Measurements from ENCODE around the gene PDK2. TPM values are rescaled to one million over a fixed set of nuclear protein-coding genes. Genes with fewer than 3 reads are reported as not detected.
A peak's percentile ranks its signal among the peaks of the same experiment; 100 is the strongest.

PDK2 gene
- total and polyA plus RNA-seq, 5 donors: 149 to 219 (median 178) TPM

DNA sequence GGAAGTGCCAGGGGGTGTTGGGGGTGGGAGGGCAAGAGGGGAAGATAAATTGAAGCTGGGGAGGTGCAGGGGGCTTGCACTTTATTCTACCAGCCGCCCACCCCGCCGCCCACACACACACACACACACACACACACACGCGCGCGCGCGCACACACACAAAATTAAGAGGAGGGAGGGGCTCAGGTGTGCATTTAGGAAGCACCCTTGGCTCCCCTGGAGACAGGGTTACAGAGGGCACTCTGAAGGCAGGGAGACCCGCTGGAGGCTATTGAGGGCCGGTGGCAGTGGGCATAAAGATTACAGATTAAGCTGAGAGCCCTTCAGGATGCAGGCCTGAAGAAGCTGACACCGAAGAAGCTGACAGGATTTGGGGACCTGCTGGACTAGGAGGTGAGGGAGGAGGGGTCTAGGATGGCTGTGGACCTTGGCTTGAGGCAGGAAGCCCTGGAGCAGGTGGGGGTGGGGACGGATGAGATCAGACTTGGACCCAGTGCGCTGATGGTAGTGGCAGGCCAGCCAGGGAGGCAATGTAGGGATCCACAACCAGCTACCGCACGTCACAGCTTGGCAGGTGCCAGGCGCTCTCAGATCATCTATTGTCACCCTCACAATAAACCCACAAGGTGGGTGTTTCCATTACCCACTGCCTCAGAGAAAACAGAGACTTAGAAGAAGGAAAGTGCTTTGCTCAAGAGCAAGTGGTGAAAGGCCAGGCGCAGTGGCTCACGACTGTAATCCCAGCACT lies 35.6 kb downstream of the PDK2 start:
- DNase-seq: peak in 2 of 3 donors; percentile 44 to 47

DNA sequence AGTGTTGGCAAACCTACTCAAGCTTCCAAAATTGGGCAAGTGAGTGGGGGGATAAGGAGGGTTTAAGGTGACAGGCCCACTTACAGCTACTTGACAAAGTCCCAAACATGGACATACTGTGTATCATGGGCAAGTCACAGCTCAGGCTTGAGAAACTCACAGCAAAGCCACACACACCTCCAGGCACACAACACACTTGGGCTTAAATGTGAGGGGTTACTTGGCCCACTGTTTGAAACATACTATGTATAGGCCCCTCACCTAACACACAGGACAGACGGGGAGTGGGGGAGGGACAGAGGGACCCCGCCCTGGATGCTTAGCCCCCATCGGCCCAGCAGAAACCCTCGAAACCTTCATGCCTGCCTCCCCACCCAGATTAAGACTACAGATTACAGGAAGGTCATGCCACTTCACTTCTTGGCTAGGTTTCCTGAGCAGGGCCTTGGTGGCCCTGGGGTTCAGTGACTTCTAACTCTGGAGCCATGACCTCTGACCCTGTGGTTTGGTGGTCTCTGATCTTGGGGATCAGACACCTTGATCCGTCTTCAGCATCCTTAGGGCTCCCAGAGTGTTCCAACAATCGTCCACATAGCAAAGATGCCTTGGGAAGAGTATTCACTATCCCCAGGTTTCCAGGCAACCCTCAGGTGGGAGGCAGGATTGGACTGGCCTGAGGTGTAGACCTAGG lies 37.1 kb downstream of the PDK2 start:
- 85% methylated on average over 6 of the region's 6 CpGs for WGBS
- no peaks in the 10 kb centered on the region for H3K9me3 ChIP-seq (ENCODE audit: control insufficient read depth, low read length)
- no peak overlapping the region for H3K4me3 ChIP-seq (ENCODE audit: low read length)
- H3K4me1 ChIP-seq (ENCODE audit: control insufficient read depth, insufficient read depth, low read length): peaks cover 10% of the 10 kb centered on the region
- H3K27me3 ChIP-seq (ENCODE audit: control insufficient read depth, insufficient read depth): no peaks in the 10 kb centered on the region
- ATAC-seq: no peak
- H3K27ac ChIP-seq (ENCODE audit: low read length): peak overlapping the region; percentile 90
- peak in 2 of 3 donors; percentile 16 to 39 for DNase-seq
- intact Hi-C loops (cut with DNase I): loop anchor here in 1 of 4 donors (10.0 kb wide), 1 partner anchor 63 kb away; no protein-coding TSS in a partner anchor

More for the DNA sequence above, 35.6 kb downstream of the PDK2 start:
- no peak overlapping the region for H3K4me3 ChIP-seq (ENCODE audit: low read length)
- no peak for ATAC-seq
- H3K27ac ChIP-seq (ENCODE audit: low read length): no peak overlapping the region
- WGBS: 54% methylated on average over 19 of the region's 19 CpGs
- H3K4me1 ChIP-seq (ENCODE audit: control insufficient read depth, insufficient read depth, low read length): peaks cover 10% of the 10 kb centered on the region
- H3K9me3 ChIP-seq (ENCODE audit: control insufficient read depth, low read length): no peaks in the 10 kb centered on the region
- intact Hi-C loops (cut with DNase I): loop anchor here in 1 of 4 donors (10.0 kb wide), 1 partner anchor 64 kb away; no protein-coding TSS in a partner anchor
- H3K27me3 ChIP-seq (ENCODE audit: control insufficient read depth, insufficient read depth): no peaks in the 10 kb centered on the region

DNA sequence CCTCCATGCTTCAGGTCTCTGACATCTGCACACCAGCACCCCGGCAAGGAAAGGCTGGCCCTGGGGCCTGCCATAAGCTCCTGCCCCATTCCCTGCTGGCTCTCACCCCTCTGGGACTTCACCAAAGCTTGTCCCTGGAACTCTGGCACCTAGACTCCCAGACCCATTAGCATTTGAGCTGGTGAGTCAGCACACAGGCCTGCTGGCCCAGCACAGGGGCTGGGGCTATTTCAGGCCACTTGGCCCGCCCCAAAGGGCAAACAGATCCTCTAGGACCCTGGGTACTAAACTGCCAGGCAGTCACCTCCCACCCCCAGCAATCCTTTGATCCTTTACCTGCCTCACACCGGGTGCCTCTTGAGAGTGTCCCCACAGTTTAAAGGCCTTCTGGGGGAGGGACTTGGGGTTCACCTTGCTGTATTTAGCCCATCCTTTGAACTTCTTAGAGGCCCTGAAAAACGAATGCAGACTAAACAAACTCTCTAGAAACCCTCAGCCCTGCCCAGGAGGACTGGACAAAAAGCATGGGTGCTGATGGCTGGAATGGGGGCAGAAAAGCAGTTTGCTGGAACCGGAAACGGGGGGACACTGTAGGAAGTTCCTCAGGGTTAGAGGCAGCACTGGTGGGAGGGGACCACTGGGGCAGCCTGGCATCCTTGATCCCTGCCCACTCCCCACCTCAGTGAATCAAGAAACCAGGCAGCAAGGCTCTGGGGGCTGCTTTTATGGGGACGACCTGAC lies 38.0 kb downstream of the PDK2 start:
- Histone ChIP-seq H3K9me3 (ENCODE audit: control insufficient read depth, low read length) (no peaks in the 10 kb centered on the region), H3K4me3 (ENCODE audit: low read length) (no peak overlapping the region), H3K27ac (ENCODE audit: low read length) (peak overlapping the region; percentile 90), H3K27me3 (ENCODE audit: control insufficient read depth, insufficient read depth) (no peaks in the 10 kb centered on the region), H3K4me1 (ENCODE audit: control insufficient read depth, insufficient read depth, low read length) (peaks cover 10% of the 10 kb centered on the region)
- intact Hi-C loops (cut with DNase I): loop anchor here in 1 of 4 donors (10.0 kb wide), 1 partner anchor 62 kb away; no protein-coding TSS in a partner anchor
- ATAC-seq: peak; percentile 44 to 71
- DNase-seq: peak; percentile 61 to 78 (median 67)
- 47% methylated on average over 7 of the region's 7 CpGs for WGBS

DNA sequence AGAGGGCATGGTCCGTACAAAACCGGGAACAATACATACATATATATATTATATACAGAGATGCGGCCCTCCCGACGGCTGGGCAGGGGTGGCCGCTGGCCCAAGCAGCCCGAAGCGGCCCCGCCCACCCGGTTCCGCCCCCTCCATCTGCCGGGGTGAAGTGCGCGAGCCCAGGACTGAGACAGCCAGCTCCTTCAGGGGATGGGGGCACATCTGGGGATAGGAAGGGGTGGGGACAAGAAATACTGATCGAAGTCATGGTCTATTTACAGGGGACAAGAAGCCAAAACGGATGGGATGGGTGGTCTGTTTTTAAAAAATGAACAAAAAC lies 38.6 kb downstream of the PDK2 start:
- Histone ChIP-seq H3K27me3 (ENCODE audit: control insufficient read depth, insufficient read depth) (no peaks in the 10 kb centered on the region), H3K4me3 (ENCODE audit: low read length) (no peak overlapping the region), H3K4me1 (ENCODE audit: control insufficient read depth, insufficient read depth, low read length) (peaks cover 6% of the 10 kb centered on the region), H3K27ac (ENCODE audit: low read length) (peak overlapping the region; percentile 90), H3K9me3 (ENCODE audit: control insufficient read depth, low read length) (no peaks in the 10 kb centered on the region)
- DNase-seq (peak in 2 of 3 donors; percentile 75), ATAC-seq (peak in 1 of 2 donors; percentile 17)
- WGBS: 26% methylated on average over 16 of the region's 16 CpGs
- intact Hi-C loops (cut with DNase I): loop anchor here in 1 of 4 donors (10.0 kb wide), 1 partner anchor 61 kb away; no protein-coding TSS in a partner anchor

DNA sequence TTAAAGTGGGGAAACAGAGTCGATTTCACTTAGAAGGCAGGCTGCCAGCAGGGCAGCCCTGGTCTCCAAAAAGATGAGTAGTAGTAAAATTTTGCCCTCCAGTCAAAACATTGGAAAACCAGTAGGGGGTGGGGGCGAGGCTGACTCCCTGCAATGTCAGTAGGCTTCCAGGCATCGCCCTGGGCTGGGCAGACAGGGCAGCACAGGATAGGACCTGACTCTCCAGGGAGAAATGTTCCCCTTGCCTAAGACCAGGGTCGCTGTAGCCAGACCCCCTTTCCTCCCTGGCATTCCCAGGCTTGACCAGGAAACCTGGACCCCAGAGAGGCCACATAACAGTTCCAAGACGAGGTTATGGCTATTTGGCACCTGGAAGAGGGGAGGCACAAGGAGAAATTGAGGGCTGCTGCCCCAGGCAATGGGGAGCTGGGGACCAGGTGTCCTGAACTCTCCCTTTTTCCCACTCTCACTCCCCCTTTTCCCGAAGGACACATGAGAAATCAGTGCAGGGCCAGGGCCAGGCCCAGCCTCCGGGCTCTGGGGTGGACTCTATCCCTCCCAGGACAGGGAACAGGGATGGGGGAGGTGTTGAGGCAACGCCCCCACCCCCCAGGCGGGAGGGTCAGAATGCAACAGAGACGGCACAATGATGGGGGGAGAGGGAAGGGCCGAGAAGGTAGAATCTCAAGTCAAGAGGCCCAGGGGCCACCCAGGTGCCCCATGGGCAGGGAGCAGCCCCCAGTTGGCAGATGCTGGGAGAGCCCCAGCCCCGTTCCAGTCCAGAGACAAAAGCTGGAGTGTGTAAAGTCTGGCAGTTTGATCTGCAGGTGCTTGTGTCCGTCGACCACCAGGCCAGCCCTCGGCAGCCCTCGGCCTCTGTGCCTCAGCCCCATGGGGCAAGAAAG lies 39.3 kb downstream of the PDK2 start:
- intact Hi-C loops (cut with DNase I): loop anchor here in 1 of 4 donors (10.0 kb wide), 1 partner anchor 60 kb away; no protein-coding TSS in a partner anchor
- no peaks in the 10 kb centered on the region for H3K9me3 ChIP-seq (ENCODE audit: control insufficient read depth, low read length)
- no peak overlapping the region for H3K4me3 ChIP-seq (ENCODE audit: low read length)
- peaks cover 3% of the 10 kb centered on the region for H3K4me1 ChIP-seq (ENCODE audit: control insufficient read depth, insufficient read depth, low read length)
- WGBS: 74% methylated on average over 16 of the region's 16 CpGs
- H3K27ac ChIP-seq (ENCODE audit: low read length): no peak overlapping the region
- H3K27me3 ChIP-seq (ENCODE audit: control insufficient read depth, insufficient read depth): no peaks in the 10 kb centered on the region
- ATAC-seq: no peak
- DNase-seq: peak in 2 of 3 donors; percentile 38 to 52

DNA sequence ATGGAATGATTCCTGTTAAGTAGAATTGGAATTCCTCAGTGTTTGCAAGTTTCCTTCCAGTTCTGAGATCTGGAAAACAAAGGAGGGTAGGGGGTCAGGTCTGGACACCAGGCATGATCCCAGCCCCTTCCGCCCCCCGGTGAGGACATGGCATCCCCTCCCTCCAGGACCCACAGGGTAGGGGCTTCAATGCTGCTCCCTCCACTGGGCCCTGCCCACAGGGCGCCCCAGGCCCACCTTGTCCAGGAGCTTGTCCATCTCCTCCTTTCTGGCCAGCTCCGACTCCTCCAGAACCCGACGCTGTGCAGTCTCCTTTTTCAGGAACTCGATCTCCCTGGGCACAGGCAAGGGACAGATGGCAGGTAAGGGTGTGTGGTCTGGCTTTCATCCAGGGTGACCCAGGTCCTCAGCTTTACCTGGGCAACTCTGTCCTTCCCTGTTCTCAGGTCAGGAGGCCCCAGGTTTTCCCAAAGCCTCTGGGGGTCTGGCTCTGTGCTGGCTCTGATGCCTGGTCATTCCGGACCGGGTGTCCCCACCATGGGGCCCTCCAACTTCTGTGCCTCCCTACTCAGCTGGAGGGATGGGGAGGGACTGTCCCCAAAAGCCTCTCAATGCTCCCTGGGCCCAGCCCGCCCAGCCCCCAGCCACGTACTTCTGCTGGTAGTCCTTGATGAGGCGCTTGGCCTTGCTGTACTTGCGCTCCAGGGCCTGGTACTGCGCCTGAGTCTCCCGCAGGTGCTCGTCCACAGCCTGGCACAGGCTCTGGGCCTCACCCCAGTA lies 40.4 kb downstream of the PDK2 start:
- ATAC-seq (no peak), DNase-seq (peak in 1 of 3 donors; percentile 60)
- 88% methylated on average over 16 of the region's 16 CpGs for WGBS
- Histone ChIP-seq H3K4me1 (ENCODE audit: control insufficient read depth, insufficient read depth, low read length) (peaks cover 3% of the 10 kb centered on the region), H3K9me3 (ENCODE audit: control insufficient read depth, low read length) (no peaks in the 10 kb centered on the region), H3K27me3 (ENCODE audit: control insufficient read depth, insufficient read depth) (no peaks in the 10 kb centered on the region), H3K27ac (ENCODE audit: low read length) (no peak overlapping the region), H3K4me3 (ENCODE audit: low read length) (no peak overlapping the region)
- intact Hi-C loops (cut with DNase I): loop anchor here in 1 of 4 donors (10.0 kb wide), 1 partner anchor 59 kb away; no protein-coding TSS in a partner anchor

DNA sequence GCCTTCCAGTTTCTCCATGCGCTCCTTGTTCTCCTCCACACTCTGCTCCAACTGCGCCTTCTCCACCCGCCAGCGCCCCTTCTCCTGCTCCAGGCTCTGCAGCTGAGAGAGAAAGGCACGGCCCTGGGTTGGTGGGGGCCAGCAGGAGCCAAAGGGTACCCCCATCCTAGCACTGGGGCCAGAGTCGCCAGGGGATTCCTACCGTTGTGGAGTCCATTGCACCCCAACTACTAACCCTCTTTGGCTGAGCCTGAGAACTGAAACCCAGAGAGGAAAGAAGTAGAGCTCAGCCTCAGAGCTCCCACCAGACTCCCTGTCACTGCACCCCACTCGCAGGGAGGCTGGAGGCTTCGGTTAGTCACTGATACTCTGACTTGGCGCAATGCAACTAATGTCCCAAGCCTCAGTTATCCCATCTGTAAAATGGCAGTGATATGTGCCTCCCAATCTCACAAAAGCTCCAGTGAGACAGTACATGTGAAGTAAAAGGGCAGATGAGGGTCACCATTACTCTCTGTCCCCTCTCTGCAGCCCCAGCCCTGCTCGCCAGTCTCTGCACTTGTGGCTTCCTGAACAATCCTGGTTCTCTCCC lies 41.0 kb downstream of the PDK2 start:
- Histone ChIP-seq H3K9me3 (ENCODE audit: control insufficient read depth, low read length) (no peaks in the 10 kb centered on the region), H3K27me3 (ENCODE audit: control insufficient read depth, insufficient read depth) (no peaks in the 10 kb centered on the region), H3K4me3 (ENCODE audit: low read length) (no peak overlapping the region), H3K27ac (ENCODE audit: low read length) (no peak overlapping the region), H3K4me1 (ENCODE audit: control insufficient read depth, insufficient read depth, low read length) (peaks cover 4% of the 10 kb centered on the region)
- intact Hi-C loops (cut with DNase I): loop anchor here in 1 of 4 donors (10.0 kb wide), 1 partner anchor 59 kb away; no protein-coding TSS in a partner anchor
- WGBS: 93% methylated on average over 11 of the region's 11 CpGs
- ATAC-seq (no peak), DNase-seq (peak in 1 of 3 donors; percentile 48)

DNA sequence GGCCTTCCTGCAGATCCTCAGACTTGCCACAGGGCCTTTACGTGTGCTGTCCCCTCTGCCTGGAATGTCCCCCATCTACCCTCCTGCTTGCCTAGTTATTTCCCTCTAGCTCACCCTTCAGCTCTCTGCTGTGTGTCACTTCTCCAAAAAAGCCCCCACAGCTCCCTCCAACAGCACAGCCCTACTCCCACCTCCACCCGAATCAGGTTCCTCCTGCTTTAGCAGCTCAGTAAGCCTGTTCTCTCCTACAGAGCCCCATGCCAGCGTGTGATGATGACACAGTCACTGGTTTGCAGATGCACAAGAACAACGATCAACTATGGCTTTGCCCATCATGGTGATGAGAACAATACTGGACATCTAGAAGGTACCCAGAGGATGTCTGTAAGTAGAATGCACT lies 41.9 kb downstream of the PDK2 start:
- Histone ChIP-seq H3K27ac (ENCODE audit: low read length) (no peak overlapping the region), H3K9me3 (ENCODE audit: control insufficient read depth, low read length) (no peaks in the 10 kb centered on the region), H3K27me3 (ENCODE audit: control insufficient read depth, insufficient read depth) (no peaks in the 10 kb centered on the region), H3K4me3 (ENCODE audit: low read length) (no peak overlapping the region), H3K4me1 (ENCODE audit: control insufficient read depth, insufficient read depth, low read length) (peaks cover 4% of the 10 kb centered on the region)
- 87% methylated on average over 4 of the region's 4 CpGs for whole genome bisulfite sequencing
- intact Hi-C loops (cut with DNase I): loop anchor here in 1 of 4 donors (10.0 kb wide), 1 partner anchor 58 kb away; no protein-coding TSS in a partner anchor
- DNase-seq: no peak
- no peak for ATAC-seq

DNA sequence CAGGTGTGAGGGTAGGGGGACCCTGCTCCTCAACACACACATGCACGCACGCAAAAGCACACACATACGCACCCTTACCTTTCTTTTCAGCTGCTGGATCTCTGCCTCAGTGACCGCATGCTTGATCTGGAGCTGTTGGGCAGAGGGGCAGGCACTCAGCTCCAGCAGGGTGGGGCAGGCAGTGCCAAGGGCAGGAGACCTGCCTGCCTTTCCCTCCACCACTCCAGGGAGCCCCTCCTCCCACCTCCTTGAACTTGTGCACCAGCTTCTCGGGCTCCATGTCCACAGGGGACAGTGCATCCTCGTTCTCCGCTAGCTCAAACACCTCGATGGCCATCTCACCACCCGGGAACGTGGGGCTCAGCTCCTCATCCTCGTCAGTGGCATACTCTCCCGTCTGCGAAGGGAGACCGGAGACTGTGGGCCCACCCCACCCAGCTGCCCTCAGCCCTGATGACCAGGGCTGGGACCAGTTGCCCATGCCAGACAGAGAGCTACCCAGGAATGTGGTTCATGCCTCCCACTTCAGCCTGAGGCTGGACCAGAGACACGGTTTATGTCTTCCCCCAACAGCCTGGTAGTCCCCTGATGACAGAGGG lies 44.1 kb downstream of the PDK2 start:
- Histone ChIP-seq H3K4me3 (ENCODE audit: low read length) (no peak overlapping the region), H3K4me1 (ENCODE audit: control insufficient read depth, insufficient read depth, low read length) (peaks cover 1% of the 10 kb centered on the region), H3K27ac (ENCODE audit: low read length) (no peak overlapping the region), H3K27me3 (ENCODE audit: control insufficient read depth, insufficient read depth) (no peaks in the 10 kb centered on the region), H3K9me3 (ENCODE audit: control insufficient read depth, low read length) (no peaks in the 10 kb centered on the region)
- WGBS: 86% methylated on average over 15 of the region's 15 CpGs
- DNase-seq: peak in 1 of 3 donors; percentile 46
- no peak for ATAC-seq
- intact Hi-C loops (cut with DNase I): loop anchor here in 1 of 4 donors (10.0 kb wide), 1 partner anchor 56 kb away; no protein-coding TSS in a partner anchor

Data from right cardiac atrium (tissue), 5 donors.